ENCODE measurements around the gene CAV1. TPM values are rescaled to one million over a fixed set of nuclear protein-coding genes. Genes with fewer than 3 reads are reported as not detected.

Gene CAV1
- total RNA-seq, 3 donors from 2014 or later (not counting 1 experiment from before 2014, with no cell fraction given): not detected

DNA sequence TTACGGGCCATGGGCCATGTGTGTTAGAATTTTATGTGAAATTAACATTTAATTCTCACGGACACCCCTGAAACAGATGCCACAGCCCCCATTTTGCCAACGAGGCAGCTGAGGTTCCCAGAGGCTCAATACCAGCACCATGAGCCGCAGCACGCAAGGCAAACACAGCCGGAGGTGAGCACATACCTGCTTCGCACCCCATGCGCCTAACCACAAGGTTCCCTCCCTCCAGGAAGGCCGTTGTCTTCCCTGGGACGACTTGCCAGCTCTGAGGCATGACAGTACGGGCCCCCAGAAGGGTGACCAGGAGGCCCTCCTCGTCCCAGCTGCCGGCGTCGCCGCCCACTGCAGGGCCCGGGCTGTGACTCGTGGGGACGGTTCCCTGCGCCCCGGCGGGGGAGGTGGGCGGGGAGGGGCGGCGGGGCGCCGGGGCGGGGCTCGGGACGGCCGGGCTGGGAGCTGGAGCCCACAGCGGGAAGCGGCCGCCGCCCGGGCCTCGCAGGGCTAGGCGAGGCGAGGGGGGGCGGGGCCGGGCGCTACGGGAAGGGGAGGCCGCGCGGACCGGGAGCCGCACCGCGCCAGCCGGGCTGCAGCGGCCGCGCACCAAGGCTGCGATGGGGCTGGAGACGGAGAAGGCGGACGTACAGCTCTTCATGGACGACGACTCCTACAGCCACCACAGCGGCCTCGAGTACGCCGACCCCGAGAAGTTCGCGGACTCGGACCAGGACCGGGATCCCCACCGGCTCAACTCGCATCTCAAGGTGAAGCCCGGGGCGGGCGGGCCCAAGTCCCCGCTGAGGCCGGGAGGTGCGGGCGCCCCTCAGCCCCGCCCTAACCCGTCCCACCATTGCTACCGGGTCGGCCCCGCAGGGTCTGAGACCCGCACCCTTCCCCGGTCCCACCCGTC lies 25.4 kb upstream of the CAV1 start, which contains the start of gene CAV2:
Gene CAV2 (plus strand): TSS at position 571 of the 910 bp plus-strand sequence. CDS start 44 bp downstream, at position 615.
- H3K9me3 Mint-ChIP-seq: no peaks in the 10 kb centered on the region
- intact Hi-C loops (cut with micrococcal nuclease): no loop called here
- peaks cover 35 to 65% of the 10 kb centered on the region in 2 donors for H3K27me3 Mint-ChIP-seq (ENCODE audit: low read depth in 2 of 2)
- DNase-seq (peak in 1 of 2 donors; percentile 28), ATAC-seq (peak; percentile 42 to 61 (median 61))
- peak within 1 kb of the TSS; percentile 72 for H3K4me3 Mint-ChIP-seq
- no peaks in the 10 kb centered on the region for H3K9me3 ChIP-seq (ENCODE audit: control insufficient read depth, insufficient read depth, low read length)
- 5% methylated on average over 85 of the region's 86 CpGs for WGBS (ENCODE audit: insufficient coverage)
- TF ChIP-seq, protein P1, sequence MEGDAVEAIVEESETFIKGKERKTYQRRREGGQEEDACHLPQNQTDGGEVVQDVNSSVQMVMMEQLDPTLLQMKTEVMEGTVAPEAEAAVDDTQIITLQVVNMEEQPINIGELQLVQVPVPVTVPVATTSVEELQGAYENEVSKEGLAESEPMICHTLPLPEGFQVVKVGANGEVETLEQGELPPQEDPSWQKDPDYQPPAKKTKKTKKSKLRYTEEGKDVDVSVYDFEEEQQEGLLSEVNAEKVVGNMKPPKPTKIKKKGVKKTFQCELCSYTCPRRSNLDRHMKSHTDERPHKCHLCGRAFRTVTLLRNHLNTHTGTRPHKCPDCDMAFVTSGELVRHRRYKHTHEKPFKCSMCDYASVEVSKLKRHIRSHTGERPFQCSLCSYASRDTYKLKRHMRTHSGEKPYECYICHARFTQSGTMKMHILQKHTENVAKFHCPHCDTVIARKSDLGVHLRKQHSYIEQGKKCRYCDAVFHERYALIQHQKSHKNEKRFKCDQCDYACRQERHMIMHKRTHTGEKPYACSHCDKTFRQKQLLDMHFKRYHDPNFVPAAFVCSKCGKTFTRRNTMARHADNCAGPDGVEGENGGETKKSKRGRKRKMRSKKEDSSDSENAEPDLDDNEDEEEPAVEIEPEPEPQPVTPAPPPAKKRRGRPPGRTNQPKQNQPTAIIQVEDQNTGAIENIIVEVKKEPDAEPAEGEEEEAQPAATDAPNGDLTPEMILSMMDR (IDR thresholded peaks at IDR 0.05): no peak
- no peak within 1 kb of the TSS for H3K4me3 ChIP-seq (ENCODE audit: low read length)
- H3K27me3 ChIP-seq (ENCODE audit: control insufficient read depth, insufficient read depth, low read length): peaks cover 37% of the 10 kb centered on the region
- H3K36me3 Mint-ChIP-seq: no peaks in the 10 kb centered on the region
- H3K27ac ChIP-seq (ENCODE audit: low read length): no peak within 1 kb of the TSS
- peaks cover 17% of the 10 kb centered on the region for H3K4me1 ChIP-seq (ENCODE audit: control insufficient read depth, insufficient read depth, low read length)
- H3K36me3 ChIP-seq (ENCODE audit: control insufficient read depth, insufficient read depth, low read length): no peaks in the 10 kb centered on the region
- peaks cover 10 to 11% of the 10 kb centered on the region in 2 donors for H3K4me1 Mint-ChIP-seq
- no peak within 1 kb of the TSS for H3K27ac Mint-ChIP-seq

DNA sequence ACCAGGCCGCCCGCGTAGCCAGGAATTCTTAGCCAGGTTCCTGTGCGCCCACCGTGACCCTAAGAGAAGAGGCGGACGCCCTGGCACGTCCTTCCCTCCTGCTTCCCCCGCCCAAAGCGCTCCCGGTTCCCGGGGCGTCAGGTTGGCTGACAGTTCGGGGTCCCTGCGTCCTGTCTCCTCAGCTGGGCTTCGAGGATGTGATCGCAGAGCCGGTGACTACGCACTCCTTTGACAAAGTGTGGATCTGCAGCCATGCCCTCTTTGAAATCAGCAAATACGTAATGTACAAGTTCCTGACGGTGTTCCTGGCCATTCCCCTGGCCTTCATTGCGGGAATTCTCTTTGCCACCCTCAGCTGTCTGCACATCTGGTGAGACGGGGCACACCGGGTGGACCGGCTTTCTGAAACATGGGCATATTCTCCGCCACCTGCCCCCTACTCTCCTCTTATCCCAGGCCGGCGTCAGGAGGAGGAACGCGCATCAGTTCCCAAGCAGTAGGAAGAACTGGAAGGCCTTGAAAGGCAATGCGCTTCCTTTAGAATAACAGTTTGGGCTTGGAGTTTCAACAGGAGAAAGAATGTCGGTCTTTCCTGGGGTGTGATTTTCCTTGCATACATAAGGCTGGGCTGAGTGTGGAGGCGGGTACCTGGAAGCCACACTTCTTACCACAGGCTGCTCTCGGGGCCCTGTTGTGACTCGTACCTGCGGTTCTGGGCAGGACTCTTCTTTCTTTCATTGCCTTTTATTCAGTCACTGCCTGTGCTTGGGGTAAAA lies 24.6 kb upstream of the CAV1 start:
- H3K4me1 ChIP-seq (ENCODE audit: control insufficient read depth, insufficient read depth, low read length): peaks cover 17% of the 10 kb centered on the region
- peak overlapping the region; percentile 72 for H3K4me3 Mint-ChIP-seq
- H3K27me3 Mint-ChIP-seq (ENCODE audit: low read depth in 2 of 2): peaks cover 40 to 71% of the 10 kb centered on the region in 2 donors
- WGBS (ENCODE audit: insufficient coverage): 8% methylated on average over 36 of the region's 36 CpGs
- peaks cover 37% of the 10 kb centered on the region for H3K27me3 ChIP-seq (ENCODE audit: control insufficient read depth, insufficient read depth, low read length)
- TF ChIP-seq, protein P1 (IDR thresholded peaks at IDR 0.05): no peak
- peaks cover 10 to 11% of the 10 kb centered on the region in 2 donors for H3K4me1 Mint-ChIP-seq
- ATAC-seq: peak in 2 of 3 donors; percentile 27 to 47
- peak in 1 of 2 donors; percentile 52 for DNase-seq
- no peak overlapping the region for H3K27ac Mint-ChIP-seq
- H3K4me3 ChIP-seq (ENCODE audit: low read length): no peak overlapping the region
- no peaks in the 10 kb centered on the region for H3K9me3 Mint-ChIP-seq
- no peaks in the 10 kb centered on the region for H3K36me3 Mint-ChIP-seq
- H3K36me3 ChIP-seq (ENCODE audit: control insufficient read depth, insufficient read depth, low read length): no peaks in the 10 kb centered on the region
- no peaks in the 10 kb centered on the region for H3K9me3 ChIP-seq (ENCODE audit: control insufficient read depth, insufficient read depth, low read length)
- no peak overlapping the region for H3K27ac ChIP-seq (ENCODE audit: low read length)
- intact Hi-C loops (cut with micrococcal nuclease): no loop called here

DNA sequence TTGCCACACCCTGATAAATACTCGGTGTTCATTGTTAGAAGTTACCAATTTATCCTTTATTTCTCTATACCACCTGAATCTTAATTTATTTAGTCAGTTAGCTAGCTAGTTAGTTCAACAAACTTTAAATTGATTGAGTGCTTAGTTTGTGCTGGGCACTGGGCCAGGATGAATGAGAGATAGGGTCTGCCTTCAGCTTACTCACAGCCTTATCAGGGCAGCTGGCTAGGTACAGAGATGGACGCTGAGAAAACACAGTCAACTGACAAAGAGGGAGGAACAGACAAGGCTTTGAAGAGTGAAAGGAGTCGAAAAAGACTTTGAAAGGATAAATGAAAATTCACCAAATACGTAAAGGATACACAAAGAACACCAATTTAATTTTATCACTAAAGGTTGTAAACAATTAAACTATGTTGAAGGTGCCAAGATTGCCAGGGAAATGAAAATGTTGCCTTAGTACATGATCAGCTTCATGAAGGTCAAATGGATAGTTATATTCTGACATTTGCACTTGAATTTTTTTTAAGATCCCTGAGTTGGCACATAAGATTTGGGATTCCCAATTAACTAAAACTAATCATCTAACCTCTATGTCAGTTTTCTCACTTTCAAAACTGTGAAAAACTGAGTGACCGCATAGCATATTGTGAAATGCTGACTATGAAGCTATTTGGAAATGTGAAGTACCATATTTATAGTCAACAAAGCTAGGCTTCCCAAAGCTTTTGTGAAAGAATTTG lies 23.2 kb upstream of the CAV1 start:
- DNase-seq: no peak
- peak in 2 of 3 donors; percentile 24 to 29 for ATAC-seq
- Histone ChIP-seq H3K27me3 (ENCODE audit: control insufficient read depth, insufficient read depth, low read length) (peaks cover 37% of the 10 kb centered on the region), H3K36me3 (ENCODE audit: control insufficient read depth, insufficient read depth, low read length) (no peaks in the 10 kb centered on the region), H3K4me3 (ENCODE audit: low read length) (no peak overlapping the region), H3K27ac (ENCODE audit: low read length) (no peak overlapping the region), H3K9me3 (ENCODE audit: control insufficient read depth, insufficient read depth, low read length) (no peaks in the 10 kb centered on the region), H3K4me1 (ENCODE audit: control insufficient read depth, insufficient read depth, low read length) (peaks cover 17% of the 10 kb centered on the region)
- Mint-ChIP-seq H3K4me1 (peaks cover 10 to 11% of the 10 kb centered on the region in 2 donors), H3K27ac (no peak overlapping the region), H3K36me3 (no peaks in the 10 kb centered on the region), H3K4me3 (no peak overlapping the region), H3K27me3 (ENCODE audit: low read depth in 2 of 2) (peaks cover 43 to 78% of the 10 kb centered on the region in 2 donors), H3K9me3 (no peaks in the 10 kb centered on the region)
- intact Hi-C loops (cut with micrococcal nuclease): no loop called here
- TF ChIP-seq, protein P1 (IDR thresholded peaks at IDR 0.05): no peak
- WGBS (ENCODE audit: insufficient coverage): 94% methylated on average over 2 of the region's 5 CpGs

Data from natural killer cell (primary cell).